ENCODE results near the gene STK38.

DNA sequence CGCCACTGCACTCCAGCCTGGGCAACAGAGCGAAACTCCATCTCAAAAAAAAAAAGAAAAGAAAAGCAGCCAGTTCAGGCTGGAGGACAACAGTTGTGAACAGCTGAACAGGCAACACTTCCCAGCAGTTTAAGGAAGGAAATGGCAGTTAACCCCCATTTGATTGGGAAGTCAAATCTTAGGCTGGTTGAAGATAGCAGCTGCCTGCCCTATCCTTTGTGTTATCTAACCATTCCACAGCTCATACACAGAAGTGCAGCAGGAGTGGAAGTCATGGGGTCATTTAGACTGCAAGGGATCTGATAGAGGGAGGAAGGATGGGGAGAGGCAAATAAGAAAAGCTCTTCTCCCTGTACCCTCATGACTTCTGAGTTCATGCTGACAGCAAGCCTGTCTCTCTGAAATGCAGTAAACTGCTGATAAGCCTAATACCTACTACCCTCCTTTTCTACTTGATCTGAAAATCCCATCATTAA, 69.2 kb downstream of the STK38 start:
- TF ChIP-seq, protein P1, sequence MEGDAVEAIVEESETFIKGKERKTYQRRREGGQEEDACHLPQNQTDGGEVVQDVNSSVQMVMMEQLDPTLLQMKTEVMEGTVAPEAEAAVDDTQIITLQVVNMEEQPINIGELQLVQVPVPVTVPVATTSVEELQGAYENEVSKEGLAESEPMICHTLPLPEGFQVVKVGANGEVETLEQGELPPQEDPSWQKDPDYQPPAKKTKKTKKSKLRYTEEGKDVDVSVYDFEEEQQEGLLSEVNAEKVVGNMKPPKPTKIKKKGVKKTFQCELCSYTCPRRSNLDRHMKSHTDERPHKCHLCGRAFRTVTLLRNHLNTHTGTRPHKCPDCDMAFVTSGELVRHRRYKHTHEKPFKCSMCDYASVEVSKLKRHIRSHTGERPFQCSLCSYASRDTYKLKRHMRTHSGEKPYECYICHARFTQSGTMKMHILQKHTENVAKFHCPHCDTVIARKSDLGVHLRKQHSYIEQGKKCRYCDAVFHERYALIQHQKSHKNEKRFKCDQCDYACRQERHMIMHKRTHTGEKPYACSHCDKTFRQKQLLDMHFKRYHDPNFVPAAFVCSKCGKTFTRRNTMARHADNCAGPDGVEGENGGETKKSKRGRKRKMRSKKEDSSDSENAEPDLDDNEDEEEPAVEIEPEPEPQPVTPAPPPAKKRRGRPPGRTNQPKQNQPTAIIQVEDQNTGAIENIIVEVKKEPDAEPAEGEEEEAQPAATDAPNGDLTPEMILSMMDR (IDR thresholded peaks at IDR 0.05): no peak
- TF ChIP-seq POLR2AphosphoS5 (IDR thresholded peaks at IDR 0.05) (no peak), POLR2A (IDR thresholded peaks at IDR 0.05) (no peak)

Data from gastroesophageal sphincter (tissue), 3 donors.